GM12801 (cell line): ENCODE measurements around the gene ZNF652.

Experiments used
- CTCF ChIP-seq: IDR thresholded peaks from one replicate; pipeline ENCODE4 v1.5.1; 2011; ENCODE audit warnings: control low read depth; ENCODE audit not compliant: insufficient read length; ENCODE audit errors: extremely low read depth

ZNF652 gene

DNA sequence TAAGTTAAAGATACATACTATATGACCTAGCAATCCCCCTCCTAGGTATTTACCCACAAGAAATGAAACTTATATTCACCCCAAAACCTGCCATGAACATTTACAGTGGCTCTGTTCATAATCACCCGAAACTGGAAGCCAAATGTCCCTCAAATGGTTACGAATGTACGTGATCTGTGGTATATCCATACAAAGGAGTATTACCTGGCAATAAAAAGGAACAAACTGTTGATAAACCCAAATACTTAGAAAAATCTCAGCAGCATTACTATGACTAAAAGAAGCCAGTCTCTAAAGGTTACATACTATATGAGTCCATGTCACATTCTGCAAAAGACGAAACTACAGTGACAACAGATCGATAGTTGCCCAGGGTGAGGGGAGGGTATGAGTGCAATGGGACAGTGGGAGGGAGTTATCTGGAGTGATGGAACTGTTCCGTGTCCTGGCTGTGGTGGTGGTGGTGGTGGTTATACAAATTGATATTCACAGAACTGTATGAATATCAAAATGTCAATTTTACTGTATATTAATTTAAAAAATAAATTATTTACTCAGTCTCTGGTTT lies 9.4 kb downstream of the ZNF652 start:
- no peak for TF ChIP-seq CTCF

DNA sequence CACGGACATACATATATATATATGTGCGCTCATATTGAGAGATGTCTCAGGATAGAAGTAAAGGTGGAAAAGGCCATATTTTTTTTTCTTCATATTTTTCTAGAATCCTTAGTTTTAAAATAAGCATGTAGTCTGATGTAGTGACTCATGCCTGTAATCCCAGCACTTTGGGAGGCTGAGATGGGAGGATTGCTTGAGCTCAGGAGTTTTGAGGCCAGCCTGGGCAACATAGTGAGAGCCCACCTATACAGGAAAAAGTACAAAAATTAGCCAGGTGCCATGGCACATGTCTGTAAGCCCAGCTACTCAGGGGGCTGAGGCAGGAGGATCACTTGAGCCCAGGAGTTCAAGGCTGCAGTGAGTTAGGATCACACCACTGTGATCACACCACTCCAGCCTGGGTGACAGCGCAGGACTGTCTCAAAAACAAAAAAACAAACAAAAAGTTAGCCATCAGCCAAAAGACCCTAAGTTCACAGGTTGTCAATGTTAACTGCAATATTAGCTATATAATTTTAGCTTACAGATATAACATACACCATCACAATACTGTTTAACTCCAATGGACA lies 10.4 kb downstream of the ZNF652 start:
- no peak for TF ChIP-seq CTCF

DNA sequence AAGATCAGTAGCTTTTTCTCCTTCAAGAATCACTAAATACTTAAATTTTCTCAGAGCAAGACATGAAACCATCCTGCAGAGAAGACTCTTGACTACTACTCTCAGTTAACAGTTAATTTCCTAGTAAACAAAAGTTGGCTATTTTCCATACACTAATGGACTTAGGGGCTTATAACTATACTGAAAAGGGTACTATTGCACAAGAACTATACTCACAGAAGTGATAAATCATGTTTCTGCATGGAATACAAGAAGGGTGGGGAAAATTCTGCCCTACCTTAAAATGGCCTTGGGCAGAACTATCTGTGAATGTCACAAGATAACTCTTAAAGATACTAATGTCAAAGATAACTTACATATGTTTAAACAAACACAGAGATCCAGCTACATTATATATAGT lies 12.5 kb downstream of the ZNF652 start:
- no peak for TF ChIP-seq CTCF

- TF ChIP-seq CTCF: no peak
Measured at GRCh38 chr17:49344914-49345313, 17.1 kb downstream of the ZNF652 start.

DNA sequence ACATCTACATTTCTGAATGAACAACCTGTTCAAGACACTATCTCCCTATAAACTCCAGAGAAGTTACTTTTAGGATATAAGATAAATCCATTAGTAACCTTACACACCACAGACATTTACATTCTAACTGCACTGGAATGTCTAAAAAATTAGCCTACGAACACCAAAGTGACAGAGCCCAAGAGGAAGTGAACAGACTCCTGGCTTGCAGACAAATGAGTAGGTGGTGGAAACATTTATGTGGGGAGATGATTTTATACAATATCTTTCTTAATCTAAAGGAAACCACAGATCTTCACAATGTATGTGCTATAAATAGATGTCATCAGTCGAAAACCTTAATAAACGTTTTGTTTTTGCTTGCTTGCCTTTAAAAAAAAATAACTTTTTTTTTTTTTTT lies 18.8 kb downstream of the ZNF652 start:
- no peak for TF ChIP-seq CTCF

- TF ChIP-seq CTCF: no peak
Measured at GRCh38 chr17:49342575-49342936, 19.5 kb downstream of the ZNF652 start.

- no peak for TF ChIP-seq CTCF
Measured at GRCh38 chr17:49341356-49341755, 20.7 kb downstream of the ZNF652 start.

DNA sequence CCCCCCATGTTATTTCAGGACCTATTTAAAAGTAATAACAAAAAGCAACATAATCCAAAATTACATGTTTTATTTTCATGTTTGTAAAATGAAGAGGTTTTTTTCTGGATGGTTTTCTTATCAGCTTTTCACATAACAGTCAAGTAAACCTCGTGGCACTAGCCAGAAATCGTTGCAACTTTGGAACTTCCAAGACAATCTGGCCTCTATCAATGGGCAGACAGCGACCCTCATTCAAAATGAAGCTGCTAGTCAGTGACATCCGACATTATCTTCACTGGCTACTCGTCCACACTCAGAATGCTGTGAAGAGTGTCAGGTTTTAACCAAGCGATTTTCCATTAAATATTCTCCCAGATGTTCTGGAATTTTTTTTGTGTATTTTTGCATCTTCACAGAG lies 22.7 kb downstream of the ZNF652 start:
- no peak for TF ChIP-seq CTCF
